ENCODE results near the gene RPS19BP1. TPM values are rescaled to one million over a fixed set of nuclear protein-coding genes. Genes with fewer than 3 reads are reported as not detected.
"Not testable (repeated sequence)": the region's sequence is repeated elsewhere in the genome, so short reads cannot be mapped to it uniquely, and the experiment has no call there.

Gene RPS19BP1
- total RNA-seq, 1 donor from 2014 or later, result 43.7 TPM

GRCh38 chr22:39519681-39520225 lies 12.8 kb downstream of the RPS19BP1 start:
- peak; percentile 98 for DNase-seq (ENCODE audit: low spot score)
- intact Hi-C loops (cut with DNase I), result loop anchor here (1.0 to 10.0 kb wide), 6 partner anchors 17 to 645 kb away; partner anchors contain the start of genes CBX6, MIEF1 and RPL3

- DNase-seq (ENCODE audit: low spot score), result no peak
- intact Hi-C loops (cut with DNase I), result loop anchor here (1.0 to 5.0 kb wide), 3 partner anchors 23 to 347 kb away; no protein-coding TSS in a partner anchor
Measured at GRCh38 chr22:39518996-39519680, 13.4 kb downstream of the RPS19BP1 start.

GRCh38 chr22:39518144-39518786 lies 14.3 kb downstream of the RPS19BP1 start:
- no peak for DNase-seq (ENCODE audit: low spot score)
- intact Hi-C loops (cut with DNase I), result loop anchor here (5.0 kb wide), 2 partner anchors 176 to 346 kb away; no protein-coding TSS in a partner anchor

- intact Hi-C loops (cut with DNase I), result loop anchor here (5.0 kb wide), 2 partner anchors 175 to 345 kb away; no protein-coding TSS in a partner anchor
- DNase-seq (ENCODE audit: low spot score), result no peak
Measured at GRCh38 chr22:39517470-39517869, 15.1 kb downstream of the RPS19BP1 start.

GRCh38 chr22:39515266-39516050 lies 17.1 kb downstream of the RPS19BP1 start:
- DNase-seq (ENCODE audit: low spot score), result no peak
- intact Hi-C loops (cut with DNase I), result loop anchor here (2.0 to 5.0 kb wide), 3 partner anchors 117 to 343 kb away; partner anchors contain the start of gene TAB1

- intact Hi-C loops (cut with DNase I), result loop anchor here (2.0 kb wide), 1 partner anchor 116 kb away; the partner anchor contains the start of gene TAB1
Measured at GRCh38 chr22:39514373-39514973, 18.1 kb downstream of the RPS19BP1 start.

GRCh38 chr22:39513791-39514190 lies 18.8 kb downstream of the RPS19BP1 start:
- intact Hi-C loops (cut with DNase I), result loop anchor here (2.0 kb wide), 1 partner anchor 115 kb away; the partner anchor contains the start of gene TAB1
- no peak for DNase-seq (ENCODE audit: low spot score)

More at GRCh38 chr22:39514373-39514973, 18.1 kb downstream of the RPS19BP1 start:
- DNase-seq (ENCODE audit: low spot score), result no peak

- no peak for DNase-seq (ENCODE audit: low spot score)
- intact Hi-C loops (cut with DNase I), result no loop called here
Measured at GRCh38 chr22:39512026-39512425, 20.5 kb downstream of the RPS19BP1 start.

GRCh38 chr22:39511226-39511625 lies 21.3 kb downstream of the RPS19BP1 start:
- DNase-seq (ENCODE audit: low spot score), result no peak
- intact Hi-C loops (cut with DNase I), result no loop called here

- DNase-seq (ENCODE audit: low spot score), result no peak
- intact Hi-C loops (cut with DNase I), result no loop called here
Measured at GRCh38 chr22:39510529-39511149, 21.9 kb downstream of the RPS19BP1 start.

GRCh38 chr22:39508393-39508792 lies 24.2 kb downstream of the RPS19BP1 start:
- intact Hi-C loops (cut with DNase I), result no loop called here
- DNase-seq (ENCODE audit: low spot score), result no peak

GRCh38 chr22:39507021-39507420 lies 25.5 kb downstream of the RPS19BP1 start:
- intact Hi-C loops (cut with DNase I); DNase-seq (ENCODE audit: low spot score): not testable (repeated sequence)

- intact Hi-C loops (cut with DNase I), result no loop called here
- DNase-seq (ENCODE audit: low spot score), result no peak
Measured at GRCh38 chr22:39504071-39504470, 28.5 kb downstream of the RPS19BP1 start.

GRCh38 chr22:39503630-39504029 lies 28.9 kb downstream of the RPS19BP1 start:
- intact Hi-C loops (cut with DNase I), result no loop called here
- DNase-seq (ENCODE audit: low spot score), result no peak

GRCh38 chr22:39502789-39503409 lies 29.6 kb downstream of the RPS19BP1 start:
- intact Hi-C loops (cut with DNase I), result loop anchor here (1.0 kb wide), 1 partner anchor 17 kb away; the partner anchor contains the start of gene ATF4
- no peak for DNase-seq (ENCODE audit: low spot score)

- intact Hi-C loops (cut with DNase I), result loop anchor here (1.0 kb wide), 1 partner anchor 18 kb away; the partner anchor contains the start of gene ATF4
- DNase-seq (ENCODE audit: low spot score), result peak; percentile 99
Measured at GRCh38 chr22:39502109-39502788, 30.3 kb downstream of the RPS19BP1 start, which contains the start of gene MIEF1. Gene MIEF1 (plus strand): TSS chr22:39502290. CDS start chr22:39511295, 9,005 bp downstream.

GRCh38 chr22:39501644-39502108 lies 30.9 kb downstream of the RPS19BP1 start:
- intact Hi-C loops (cut with DNase I), result loop anchor here (1.0 to 2.0 kb wide), 2 partner anchors 19 to 37 kb away; partner anchors contain the start of gene ATF4
- DNase-seq (ENCODE audit: low spot score), result no peak
